Panc1 (cell line): Measurements from ENCODE around the gene TRIM44.

Experiments
- CTCF ChIP-seq: fragments of 450-650 bp; IDR thresholded peaks from 2 replicates; pipeline ENCODE4 v1.5.1; 2017; ENCODE audit warnings: mild to moderate bottlenecking
- POLR2AphosphoS5 ChIP-seq: IDR thresholded peaks from 2 replicates; pipeline ENCODE4 v1.6.1; 2012; ENCODE audit warnings: mild to moderate bottlenecking, low read depth, low read length, moderate library complexity
- REST ChIP-seq, 2 experiments: IDR thresholded peaks; 2 replicates each; pipeline ENCODE4 v1.6.1; 2011 to 2012; ENCODE audit warnings: low read depth in 2 of 2, control low read depth in 1 of 2, low read length in 1 of 2, mild to moderate bottlenecking in 1 of 2, moderate library complexity in 1 of 2; ENCODE audit not compliant: insufficient read depth in 1 of 2

- TF ChIP-seq CTCF (no peak), REST (IDR thresholded peaks at IDR 0.05; ENCODE audit: insufficient read depth in 1 of 2, low read depth in 2 of 2, low read length in 1 of 2) (no peak), POLR2AphosphoS5 (no peak)
Measured at GRCh38 chr11:35721651-35722282, 59.2 kb downstream of the TRIM44 start.
